Type B pancreatic cell (in vitro differentiated cells): ENCODE measurements around the gene NPR1. TPM values are rescaled to one million over a fixed set of nuclear protein-coding genes. Genes with fewer than 3 reads are reported as not detected.

Experiments
- DNase-seq: peaks from one replicate; pipeline ENCODE4 v3.0.0; 2021; ENCODE audit warnings: mixed read lengths; ENCODE audit not compliant: unreplicated experiment; ENCODE audit errors: extremely low spot score
- H3K27ac Mint-ChIP-seq: 2 replicates; pipeline ENCODE4 v1.8.0; 2021; ENCODE audit warnings: mild to moderate bottlenecking, mixed read lengths
- H3K27me3 Mint-ChIP-seq: 2 replicates; pipeline ENCODE4 v1.8.0; 2021; ENCODE audit warnings: mixed read lengths
- H3K36me3 Mint-ChIP-seq: 2 replicates; pipeline ENCODE4 v1.8.0; 2021; ENCODE audit warnings: mixed read lengths
- H3K4me1 Mint-ChIP-seq: one replicate; pipeline ENCODE4 v1.8.0; 2021; ENCODE audit warnings: mixed read lengths; ENCODE audit not compliant: unreplicated experiment
- H3K4me3 Mint-ChIP-seq: 2 replicates; pipeline ENCODE4 v1.8.0; 2021; ENCODE audit warnings: mild to moderate bottlenecking, mixed read lengths
- H3K9me3 Mint-ChIP-seq: 2 replicates; pipeline ENCODE4 v1.8.0; 2021; ENCODE audit warnings: mixed read lengths
- CTCF ChIP-seq: fragments of 200-600 bp; sonication (generic); conservative IDR thresholded peaks from 2 replicates; pipeline ENCODE4 v1.5.0; 2021; ENCODE audit warnings: antibody characterized with exemption, mild to moderate bottlenecking
- total RNA-seq: library from RNA; stranded (reverse); gene quantifications from 2 replicates; pipeline ENCODE4 v1.2.1, GENCODE V29; 2021; ENCODE audit warnings: low replicate concordance

Gene NPR1
- total RNA-seq, 1 donor from 2014 or later = 2.4 TPM

GRCh38 chr1:153633161-153633753, 45.2 kb upstream of the NPR1 start:
- Mint-ChIP-seq H3K9me3 (peaks cover 3% of the 10 kb centered on the region), H3K4me1 (peaks cover 30% of the 10 kb centered on the region), H3K4me3 (peak overlapping the region; percentile 99), H3K27ac (peak overlapping the region; percentile 100), H3K27me3 (no peaks in the 10 kb centered on the region), H3K36me3 (peaks cover 28% of the 10 kb centered on the region)
- TF ChIP-seq CTCF = no peak
- DNase-seq = no peak

- H3K27ac Mint-ChIP-seq = peak within 1 kb of the TSS; percentile 100
- peaks cover 28% of the 10 kb centered on the region for H3K36me3 Mint-ChIP-seq
- peaks cover 3% of the 10 kb centered on the region for H3K9me3 Mint-ChIP-seq
- TF ChIP-seq CTCF = peak; percentile 44
- peaks cover 30% of the 10 kb centered on the region for H3K4me1 Mint-ChIP-seq
- peak; percentile 96 for DNase-seq
- no peaks in the 10 kb centered on the region for H3K27me3 Mint-ChIP-seq
- H3K4me3 Mint-ChIP-seq = peak within 1 kb of the TSS; percentile 99
These were observed 44.5 kb upstream of the NPR1 start, which contains the start of gene CHTOP for GRCh38 chr1:153633754-153634665. TSS of gene CHTOP (plus strand) at chr1:153634066. CDS start at chr1:153636589, 2,523 bp downstream.

- Mint-ChIP-seq H3K9me3 (peaks cover 3% of the 10 kb centered on the region), H3K27me3 (no peaks in the 10 kb centered on the region), H3K27ac (peak overlapping the region; percentile 39), H3K4me3 (peak overlapping the region; percentile 80), H3K36me3 (peaks cover 29% of the 10 kb centered on the region), H3K4me1 (peaks cover 27% of the 10 kb centered on the region)
- DNase-seq = no peak
- TF ChIP-seq CTCF = no peak
These were observed 42.6 kb upstream of the NPR1 start for GRCh38 chr1:153635872-153636271.

GRCh38 chr1:153636312-153636711, 42.2 kb upstream of the NPR1 start:
- peaks cover 3% of the 10 kb centered on the region for H3K9me3 Mint-ChIP-seq
- peak overlapping the region; percentile 34 for H3K27ac Mint-ChIP-seq

GRCh38 chr1:153638261-153638660, 40.2 kb upstream of the NPR1 start:
- no peak for TF ChIP-seq CTCF
- Mint-ChIP-seq H3K9me3 (no peaks in the 10 kb centered on the region), H3K36me3 (peaks cover 41% of the 10 kb centered on the region), H3K4me3 (no peak overlapping the region), H3K27ac (no peak overlapping the region), H3K4me1 (peaks cover 20% of the 10 kb centered on the region), H3K27me3 (no peaks in the 10 kb centered on the region)
- no peak for DNase-seq

More at GRCh38 chr1:153636312-153636711, 42.2 kb upstream of the NPR1 start:
- Mint-ChIP-seq H3K27me3 (no peaks in the 10 kb centered on the region), H3K4me3 (peak overlapping the region; percentile 80), H3K4me1 (peaks cover 27% of the 10 kb centered on the region), H3K36me3 (peaks cover 34% of the 10 kb centered on the region)
- DNase-seq = no peak
- TF ChIP-seq CTCF = no peak
